ENCODE results near the gene TAOK1. TPM values are rescaled to one million over a fixed set of nuclear protein-coding genes. Genes with fewer than 3 reads are reported as not detected.

TAOK1 gene
- total RNA-seq, 1 donor from 2014 or later, result 45.5 TPM

DNA sequence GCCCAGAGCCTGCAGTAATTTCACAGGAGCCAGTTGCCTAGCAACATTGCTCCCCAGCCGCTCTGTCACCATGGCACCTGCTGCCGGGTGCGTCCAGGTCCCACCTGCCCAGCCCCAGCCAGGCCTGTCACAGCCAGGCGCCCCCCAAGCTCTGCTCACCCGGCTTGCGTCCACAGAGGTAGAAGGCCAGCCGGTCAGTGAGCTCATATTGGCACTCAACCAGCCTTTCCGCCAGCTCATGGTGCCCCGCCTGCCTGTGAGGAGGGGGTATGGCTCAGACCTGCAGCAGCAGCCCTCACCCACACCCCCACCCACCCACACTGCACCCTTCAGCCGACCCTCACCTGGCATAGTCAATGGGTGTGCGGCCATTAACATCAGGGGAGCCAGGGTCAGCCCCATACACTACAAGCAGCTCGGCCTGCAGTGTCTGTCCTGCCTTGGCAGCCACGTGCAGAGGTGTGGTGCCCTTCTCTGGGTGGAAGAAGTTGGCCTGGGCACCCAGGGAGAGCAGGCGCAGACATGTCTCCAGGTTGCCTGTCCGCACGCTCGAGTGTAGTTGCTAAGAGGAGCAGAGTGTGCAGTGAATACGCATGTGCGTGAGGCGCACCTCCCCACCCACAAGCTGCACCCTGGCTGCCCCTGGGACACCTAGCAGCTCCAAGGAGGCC lies 191.6 kb downstream of the TAOK1 start:
- DNase-seq (ENCODE audit: low read depth), result no peak

DNA sequence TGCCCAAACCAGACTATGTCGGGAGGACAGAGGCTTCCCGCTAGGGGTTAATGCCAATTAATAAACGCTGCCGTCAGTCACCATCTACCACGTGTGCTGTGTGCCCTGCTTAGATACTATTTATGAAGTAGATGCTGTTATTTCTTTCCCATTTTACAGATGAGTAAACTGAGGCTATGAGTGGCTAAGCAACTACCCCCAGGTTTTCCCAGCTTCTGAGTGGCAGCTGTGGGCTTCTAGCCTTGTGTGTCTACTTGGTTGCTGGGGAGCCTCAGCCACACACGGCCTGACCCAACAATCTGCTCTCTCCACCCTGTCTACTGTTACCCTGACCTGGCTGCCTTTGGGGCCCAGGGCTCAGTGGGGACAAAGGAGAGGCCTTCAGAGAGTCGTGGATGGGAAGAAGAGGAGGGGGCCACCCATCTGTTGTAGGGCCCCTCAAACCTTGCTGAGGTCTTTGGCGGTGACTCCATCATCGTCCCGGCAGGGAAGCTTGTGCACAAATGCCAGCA lies 192.1 kb downstream of the TAOK1 start:
- DNase-seq (ENCODE audit: low read depth), result no peak

DNA sequence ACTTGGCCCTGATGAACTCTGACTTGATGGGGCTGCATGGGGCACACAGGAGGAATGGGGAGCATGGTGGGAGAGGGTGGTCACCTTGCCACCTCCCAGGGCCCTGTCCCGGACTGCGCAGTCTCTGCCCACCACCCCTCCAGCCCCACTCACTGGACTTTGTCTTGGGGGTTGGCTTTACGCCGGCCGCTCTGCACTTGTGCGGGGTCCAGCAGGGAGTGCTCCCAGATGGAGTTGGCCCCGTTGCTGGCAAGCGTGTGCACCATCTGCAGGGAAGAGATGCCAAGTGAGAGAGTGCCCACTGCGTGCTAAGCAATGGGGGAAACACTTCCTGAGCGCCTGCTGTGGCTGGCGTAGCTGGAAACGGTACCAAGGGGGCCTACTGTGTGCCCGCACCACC lies 192.6 kb downstream of the TAOK1 start:
- no peak for DNase-seq (ENCODE audit: low read depth)

DNA sequence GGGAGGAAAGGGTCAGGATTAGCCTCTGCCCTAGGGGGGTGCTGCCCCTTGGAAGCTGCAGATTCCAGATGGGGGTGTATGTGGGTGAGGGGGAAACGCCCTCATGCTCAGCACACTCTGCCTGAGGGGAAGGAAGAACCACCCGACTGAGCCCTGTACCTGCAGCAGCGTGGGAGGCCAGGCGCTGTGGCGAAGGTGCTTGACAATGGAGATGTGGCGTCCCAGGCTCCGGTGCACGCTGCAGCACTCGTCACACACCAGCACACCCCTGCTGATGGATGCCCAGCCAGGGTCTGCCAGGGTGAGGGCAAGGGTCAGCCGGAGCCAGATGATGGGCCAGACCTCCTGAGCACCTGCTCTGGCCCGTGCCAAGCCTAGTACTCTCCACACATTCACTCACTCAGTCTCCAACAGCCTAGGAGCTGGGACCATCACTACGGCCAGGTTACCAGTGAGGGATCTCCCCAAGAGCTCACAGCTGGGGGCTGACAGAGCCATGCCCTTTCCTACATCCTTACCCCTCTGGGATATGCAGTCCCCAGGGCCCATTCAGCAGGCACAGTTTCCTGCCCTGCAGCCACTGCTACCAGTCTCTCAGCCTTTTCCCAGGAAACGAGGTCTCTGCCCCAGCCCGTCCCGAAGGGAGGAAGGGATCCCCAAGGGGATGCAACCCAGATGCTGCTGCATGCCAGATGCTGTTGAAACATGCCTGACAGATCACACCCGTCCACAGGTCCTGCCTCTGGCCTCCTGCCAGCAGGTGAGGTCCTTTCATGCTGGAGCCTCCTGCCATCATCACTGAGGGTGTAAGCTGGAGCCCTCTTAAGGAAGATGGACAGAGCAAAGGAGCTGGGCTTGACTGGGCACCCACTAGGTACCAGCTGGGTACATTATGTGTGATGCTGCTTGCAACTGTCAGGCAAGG lies 193.4 kb downstream of the TAOK1 start:
- DNase-seq (ENCODE audit: low read depth), result no peak

DNA sequence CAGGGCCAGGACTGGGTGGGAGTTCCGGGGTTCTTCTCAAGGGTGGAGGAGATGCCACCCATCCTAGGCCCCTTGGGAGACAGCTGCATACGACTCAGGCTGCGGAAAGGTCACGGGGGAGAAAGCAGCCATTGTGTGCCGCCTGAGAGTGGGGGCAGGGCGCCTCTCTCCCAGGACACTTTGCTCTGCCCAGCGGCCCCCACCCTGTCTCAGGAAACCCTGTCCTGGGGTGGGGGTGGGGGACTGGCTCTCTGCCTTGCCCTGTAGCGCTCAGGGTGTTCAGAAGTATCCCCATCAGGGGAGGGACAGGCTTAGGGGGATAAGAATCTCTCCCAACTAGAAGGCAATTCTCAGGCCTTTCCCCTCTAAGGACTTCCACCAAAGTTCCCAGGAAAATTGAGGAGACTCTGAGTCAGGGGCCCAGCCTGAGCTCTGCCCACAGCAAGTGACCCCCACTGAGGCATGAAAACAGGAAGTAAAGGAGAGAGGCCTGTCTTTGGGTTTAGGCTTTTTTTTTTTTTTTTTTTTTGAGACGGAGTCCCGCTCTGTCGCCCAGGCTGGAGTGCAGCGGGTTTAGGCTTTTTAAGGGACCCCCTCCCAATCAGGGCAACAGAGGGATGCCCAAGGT lies 194.4 kb downstream of the TAOK1 start:
- DNase-seq (ENCODE audit: low read depth), result no peak

DNA sequence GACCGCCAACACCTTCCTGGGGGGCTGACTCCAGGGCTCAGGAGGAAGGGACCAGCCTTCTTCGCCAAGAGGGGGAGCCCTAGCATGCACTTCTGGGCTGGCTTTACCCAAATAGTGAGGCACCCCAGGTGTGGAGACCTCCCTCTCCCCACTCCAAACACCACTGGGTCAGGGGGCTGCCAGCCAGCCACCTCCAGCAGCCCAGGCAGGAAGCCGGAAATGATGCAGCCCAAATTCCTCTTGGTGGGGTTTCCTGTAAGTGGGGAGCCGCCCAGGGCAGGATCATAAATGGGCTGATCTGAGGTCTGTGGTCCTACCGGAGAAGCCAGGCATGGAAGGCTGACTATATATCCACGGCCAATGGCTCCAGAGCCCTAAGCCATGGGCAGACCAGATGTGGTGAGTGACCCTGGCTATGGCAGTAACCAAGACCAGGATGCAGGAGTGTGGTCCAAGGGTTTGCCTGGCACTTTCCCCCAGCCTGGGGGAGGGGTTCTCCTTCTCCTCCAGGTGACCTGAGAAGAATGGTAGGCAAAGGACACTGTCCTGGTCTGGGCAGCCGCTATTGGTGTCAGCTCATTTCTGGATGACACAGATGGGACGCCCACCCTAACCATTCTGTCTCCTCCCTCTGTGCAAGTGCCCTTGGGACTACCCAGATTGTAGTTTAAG lies 195.1 kb downstream of the TAOK1 start:
- DNase-seq (ENCODE audit: low read depth), result no peak

DNA sequence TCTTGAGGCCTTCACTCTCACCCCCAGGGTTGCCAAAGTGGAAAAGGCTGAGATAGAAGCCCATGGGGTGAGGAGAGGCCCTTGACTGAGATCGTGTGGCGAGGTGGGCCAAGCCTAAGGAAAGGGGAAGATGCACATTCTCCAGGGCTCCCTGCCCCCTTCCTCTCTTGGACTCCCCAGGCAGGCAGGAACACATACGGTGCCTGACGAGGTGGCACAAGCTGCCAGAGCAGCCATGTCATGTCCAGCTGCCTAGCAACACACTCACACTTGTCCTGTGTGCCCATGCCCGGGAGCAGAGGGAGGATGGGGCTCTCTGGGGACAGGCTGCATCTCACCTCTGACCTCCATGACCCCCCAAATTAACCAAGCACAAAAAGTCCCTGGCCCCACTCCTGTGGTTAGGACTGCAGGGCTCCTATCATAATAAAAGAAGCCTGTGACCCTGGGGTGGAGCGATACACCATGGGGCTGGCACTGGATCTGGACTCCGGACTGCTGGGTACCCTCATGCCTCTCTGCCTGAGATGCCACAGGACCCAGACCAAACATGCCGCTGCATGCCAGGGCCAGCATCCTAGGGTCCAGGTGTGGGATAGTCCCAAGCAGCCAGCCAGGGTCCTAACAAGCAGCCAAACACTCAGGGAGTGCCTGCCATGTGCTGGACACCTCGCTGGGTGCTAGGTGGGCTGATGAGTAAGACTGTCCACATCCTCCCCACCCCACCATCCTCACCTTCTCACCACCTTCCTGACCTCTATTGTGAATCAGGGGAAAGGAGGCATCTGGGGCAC lies 196.7 kb downstream of the TAOK1 start:
- no peak for DNase-seq (ENCODE audit: low read depth)

DNA sequence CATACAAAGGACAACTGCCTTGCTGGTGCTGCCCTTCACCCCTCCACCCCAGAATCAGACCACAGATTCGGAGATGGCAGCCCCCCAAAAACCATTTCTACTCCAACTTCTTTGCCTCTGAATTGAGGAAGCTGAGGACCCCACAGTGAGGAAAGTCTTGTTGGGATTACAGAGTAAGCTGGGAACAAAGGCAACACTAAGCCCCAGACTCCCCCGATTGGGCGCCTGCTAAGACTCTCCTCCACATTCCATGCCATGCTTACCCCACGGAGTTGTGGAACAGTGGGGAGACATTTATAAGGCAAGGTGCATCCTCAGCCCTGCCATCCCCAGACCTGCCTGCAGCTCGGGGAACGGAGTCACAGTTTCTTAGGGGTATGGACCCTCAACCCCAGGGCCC lies 197.4 kb downstream of the TAOK1 start:
- no peak for DNase-seq (ENCODE audit: low read depth)

DNA sequence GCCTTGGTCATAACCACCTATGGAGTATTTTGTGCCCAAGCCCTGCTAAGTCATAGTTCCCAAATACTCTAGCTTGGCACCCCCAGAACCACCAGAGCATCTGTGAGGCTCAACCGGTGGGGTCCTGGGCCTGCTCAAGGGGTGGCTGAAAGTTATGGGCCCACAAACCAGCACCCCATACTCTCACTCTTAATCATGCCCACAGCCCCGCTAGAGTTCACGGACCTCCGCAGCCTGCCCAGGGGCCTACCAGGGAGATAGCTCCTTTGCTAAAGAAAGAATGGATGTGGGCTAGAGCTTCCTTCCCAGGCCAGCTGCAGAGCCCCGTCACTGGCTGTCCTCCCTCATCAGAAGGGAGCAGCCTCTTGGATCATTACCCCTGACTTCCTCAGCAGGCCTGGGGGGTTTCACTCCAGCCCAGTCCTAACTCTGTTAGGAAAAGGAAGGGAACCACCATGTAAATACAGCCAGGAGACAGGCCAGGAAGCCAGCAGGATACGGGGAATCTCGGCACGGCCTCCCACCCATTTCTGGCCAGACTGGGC lies 197.9 kb downstream of the TAOK1 start:
- DNase-seq (ENCODE audit: low read depth), result peak; percentile 27

DNA sequence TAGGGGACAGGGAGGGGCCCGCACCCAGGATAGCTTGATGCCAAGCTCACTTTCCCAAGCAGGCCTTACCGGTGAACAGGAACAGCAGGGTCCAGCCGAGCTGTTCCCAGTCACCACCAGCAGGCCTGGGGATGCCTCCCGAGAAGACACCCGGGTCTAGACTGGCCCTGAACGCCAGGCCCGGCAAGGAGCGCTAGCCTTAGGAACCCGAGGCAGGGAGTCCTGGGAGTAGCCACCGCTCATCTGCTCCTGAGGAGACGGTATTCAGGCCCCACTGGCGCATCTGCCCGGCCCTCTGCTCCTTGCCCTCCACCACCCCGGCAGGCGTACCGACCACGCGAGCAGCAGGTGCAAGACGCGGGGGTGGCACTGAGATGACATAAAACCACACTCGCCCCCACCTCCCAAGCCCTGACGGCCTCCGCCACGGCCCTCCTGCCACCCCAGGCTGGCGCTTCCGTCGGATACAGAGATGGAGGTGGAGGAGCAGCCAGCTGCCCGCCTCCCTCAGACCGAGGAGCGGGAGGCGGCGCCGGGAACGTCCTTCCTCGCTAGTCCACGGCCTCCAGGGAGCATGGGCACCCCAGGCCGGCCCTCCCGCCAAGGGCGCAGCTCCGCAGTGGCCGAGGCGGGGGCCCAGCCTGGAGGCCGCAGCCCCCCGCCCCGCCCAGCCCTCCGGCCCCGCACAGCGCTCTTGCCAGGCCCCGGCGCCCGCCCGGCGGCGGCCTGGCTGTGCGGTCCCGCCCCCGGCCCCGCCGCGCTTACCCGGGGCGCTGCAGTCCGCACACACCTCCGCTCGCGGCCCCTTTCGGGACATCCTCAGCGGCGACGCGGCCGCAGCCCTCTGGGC lies 198.6 kb downstream of the TAOK1 start:
- DNase-seq (ENCODE audit: low read depth), result peak; percentile 83

DNA sequence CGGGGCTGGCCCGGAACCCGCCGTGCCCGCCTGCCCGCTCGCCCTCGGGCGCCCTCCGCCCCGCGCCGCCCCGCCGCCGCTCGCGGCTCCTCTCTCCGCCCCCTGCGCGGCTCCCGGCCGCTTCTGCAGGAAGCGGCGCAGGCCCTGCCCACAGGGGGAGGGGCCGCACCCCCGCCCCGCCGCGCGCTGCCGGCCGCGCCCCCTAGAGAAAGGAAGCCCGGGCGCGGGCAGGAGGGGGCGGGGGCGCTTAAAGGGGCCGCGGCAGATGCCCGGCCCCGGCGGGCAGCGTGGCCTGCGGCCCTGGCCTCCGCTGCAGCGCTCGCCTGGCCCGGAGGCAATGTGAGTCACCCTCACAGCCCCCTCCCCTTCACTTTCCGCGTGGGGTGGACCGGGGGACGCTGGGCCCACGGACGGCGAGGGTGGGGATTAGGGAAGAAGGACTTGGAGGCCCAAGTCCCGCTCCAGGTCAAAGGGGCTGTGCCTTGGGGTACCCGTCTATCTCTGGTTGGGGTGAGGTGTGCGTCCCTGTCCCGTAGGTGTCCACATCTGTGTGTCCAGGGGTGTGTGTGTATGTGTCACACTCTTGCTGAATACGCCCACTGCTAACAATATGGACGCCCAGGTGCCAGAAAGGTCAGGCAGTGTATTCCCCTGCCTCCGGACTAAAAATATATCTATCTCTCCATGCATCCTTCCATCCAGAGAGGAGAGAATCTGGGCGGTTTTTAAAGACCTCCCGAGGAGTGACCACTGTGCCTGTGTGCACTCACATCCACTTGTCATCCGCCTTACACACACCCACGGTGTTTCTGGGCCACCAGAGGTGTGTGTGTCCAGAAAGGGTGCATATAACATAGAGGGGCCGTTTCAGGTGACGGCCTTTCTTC lies 199.6 kb downstream of the TAOK1 start, which contains the start of gene GIT1:
Gene GIT1 (minus strand): TSS at position 125 of the 887 bp plus-strand sequence. CDS start 270 bp downstream, outside the sequence.
- peak; percentile 90 for DNase-seq (ENCODE audit: low read depth)

DNA sequence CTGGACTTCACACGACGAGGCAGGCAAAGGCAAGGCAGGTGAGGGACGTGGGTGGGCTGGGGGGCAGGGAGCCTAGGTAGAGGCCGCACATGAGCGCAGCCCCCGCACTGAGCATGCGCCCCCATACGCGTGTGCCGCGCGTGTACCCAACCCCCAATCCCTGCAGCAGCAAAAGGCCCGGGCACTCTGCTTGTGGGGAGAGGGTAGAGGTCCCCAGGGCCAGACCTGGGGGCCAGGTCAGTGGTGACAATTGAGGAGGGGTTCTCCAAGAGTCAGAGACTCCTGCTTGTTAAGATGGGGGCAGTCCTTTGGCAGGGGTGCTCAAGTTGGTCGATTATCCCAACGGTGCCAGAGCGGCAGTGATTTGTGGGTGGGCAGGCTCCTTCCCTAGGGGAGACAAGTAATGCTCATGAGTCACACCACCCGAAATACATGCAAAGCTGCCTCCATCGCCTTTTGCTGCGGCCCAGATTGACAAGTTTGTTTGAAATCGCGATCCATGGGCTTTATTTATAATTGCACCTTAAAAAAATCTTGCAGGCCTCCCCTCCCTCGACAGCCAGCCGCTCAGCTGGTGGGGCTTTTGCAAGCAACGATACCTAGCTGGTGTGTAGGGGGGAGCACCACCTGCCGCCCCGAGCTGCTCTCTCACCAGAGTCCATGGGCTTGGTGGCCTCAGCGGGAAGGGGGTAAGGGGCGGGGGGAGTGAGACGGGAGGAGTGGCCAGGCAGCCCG lies 200.4 kb downstream of the TAOK1 start:
- DNase-seq (ENCODE audit: low read depth), result peak; percentile 81

DNA sequence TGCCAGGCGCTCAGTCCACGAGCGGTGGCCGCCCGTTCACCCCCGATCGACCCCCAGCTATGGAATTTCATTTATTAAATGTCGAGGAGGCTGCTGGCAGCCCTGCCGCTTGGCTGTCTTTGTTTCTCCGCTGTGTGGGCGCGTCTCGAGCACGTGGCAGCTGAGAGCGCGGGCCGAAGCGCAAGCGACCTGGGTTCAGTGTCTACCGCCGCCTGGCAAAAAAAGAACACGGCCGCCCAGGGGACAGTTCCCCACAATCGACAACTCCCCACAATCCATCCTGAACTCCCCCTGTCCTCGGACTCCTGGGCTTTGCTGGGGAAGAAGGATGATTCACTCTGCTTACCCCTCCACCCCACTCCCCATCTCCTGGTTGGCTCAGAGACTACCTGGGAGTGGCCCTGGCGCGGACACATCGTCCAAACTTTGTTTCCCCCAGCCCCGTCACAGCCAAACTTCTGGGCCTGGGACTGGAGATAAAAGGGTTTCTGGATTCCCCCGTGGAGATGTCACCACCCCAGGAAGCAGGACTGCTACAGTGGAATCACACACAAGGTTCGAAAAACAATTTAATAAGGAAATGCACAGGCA lies 201.1 kb downstream of the TAOK1 start:
- peak; percentile 72 for DNase-seq (ENCODE audit: low read depth)

DNA sequence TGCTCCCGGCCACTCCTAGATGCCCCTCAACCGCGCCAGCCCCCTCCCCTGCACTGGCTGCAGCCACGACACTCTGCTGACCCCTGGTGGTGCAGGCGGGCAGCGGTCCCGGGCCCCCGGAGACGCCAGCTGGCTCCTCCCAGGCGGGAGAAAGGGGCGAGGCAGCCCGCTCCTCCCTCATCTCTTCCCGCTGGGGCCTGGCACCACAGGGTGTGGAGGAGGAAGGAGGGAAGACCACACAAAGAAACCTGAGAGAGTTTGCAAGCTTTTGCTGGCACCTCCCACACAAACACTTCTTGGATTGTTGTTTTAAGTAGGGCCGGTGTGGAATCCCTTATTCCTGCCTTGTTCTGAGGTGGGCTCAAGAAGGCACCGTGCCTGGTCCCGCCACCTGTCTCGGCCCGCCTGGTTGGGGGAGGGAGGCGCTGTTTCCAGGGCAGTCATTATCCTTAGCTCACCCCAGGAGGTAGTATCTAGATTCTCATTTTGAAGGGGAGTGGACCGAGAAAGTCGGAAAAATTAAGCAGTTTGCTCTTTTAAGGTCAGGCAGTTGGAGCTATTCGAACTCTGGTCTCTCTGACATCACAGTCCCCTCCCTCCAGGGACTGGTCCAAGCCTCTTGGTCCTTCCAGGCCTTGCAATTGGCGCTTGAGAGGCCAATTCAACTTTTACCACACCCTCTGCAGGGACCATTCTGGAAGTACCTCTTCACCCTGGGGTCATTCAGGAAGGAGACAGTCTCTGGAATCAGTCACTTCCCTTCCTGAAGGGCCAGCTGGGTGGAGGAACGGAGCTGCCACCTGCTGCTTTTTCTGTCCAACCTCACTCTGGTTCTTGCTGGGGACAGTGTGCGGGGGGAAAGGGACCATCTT lies 201.8 kb downstream of the TAOK1 start:
- peak; percentile 91 for DNase-seq (ENCODE audit: low read depth)

DNA sequence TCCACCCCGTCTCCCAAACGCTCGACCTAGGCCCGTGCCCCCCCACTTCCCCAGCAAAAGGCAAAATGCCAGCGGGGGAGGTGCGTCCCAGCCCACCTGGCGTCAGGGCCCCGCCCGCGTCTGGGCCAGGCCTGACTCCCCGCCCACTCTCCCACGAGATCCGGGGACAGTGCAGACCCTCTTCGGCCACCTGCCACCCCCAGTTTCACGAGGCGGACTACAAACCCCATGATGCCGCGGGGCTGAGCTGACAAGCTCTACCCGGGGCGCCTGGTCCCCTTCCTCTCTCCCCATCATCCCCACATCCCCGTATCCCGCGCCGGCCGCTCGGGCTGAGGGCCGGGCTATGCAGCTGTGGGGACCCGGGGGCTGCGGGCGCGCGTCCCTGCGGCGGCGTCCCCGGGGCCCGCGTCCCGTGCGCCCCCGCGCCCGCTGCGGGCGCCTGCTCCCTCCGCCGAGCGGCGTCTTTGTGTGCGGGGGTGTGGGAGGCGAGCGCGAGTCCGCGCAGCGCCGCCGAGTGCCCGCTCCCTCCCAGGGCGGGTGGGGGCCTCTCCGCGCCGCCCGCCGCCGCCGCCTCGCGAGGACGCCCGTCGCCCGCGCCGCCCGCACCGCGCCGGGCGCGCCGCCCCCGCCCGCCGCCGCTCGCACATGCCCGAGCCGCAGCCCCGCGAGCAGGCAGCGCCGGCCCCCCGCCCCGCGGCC lies 202.8 kb downstream of the TAOK1 start, which contains the start of gene ANKRD13B:
Gene ANKRD13B (plus strand): TSS at position 283 of the 702 bp plus-strand sequence. CDS start 490 bp downstream, outside the sequence.
- DNase-seq (ENCODE audit: low read depth), result peak; percentile 56
